SK-N-SH (cell line): ENCODE results near the gene NBPF4. TPM values are rescaled to one million over a fixed set of nuclear protein-coding genes. Genes with fewer than 3 reads are reported as not detected.
A peak's percentile ranks its signal among the peaks of the same experiment; 100 is the strongest.

ENCODE experiments used
- CTCF ChIA-PET: fragments of 300-600, 350-600 bp; formaldehyde crosslinking; extraction: SDS; loops from one replicate; lab custom pipeline; 2021; lab: Yijun Ruan, JAX
- POLR2A ChIA-PET: fragments of 350-600 bp; sonication (Branson Sonifier 250); formaldehyde crosslinking; extraction: SDS; loops from one replicate; lab custom pipeline; 2020; ENCODE audit warnings: antibody characterized with exemption, inconsistent platforms; lab: Yijun Ruan, JAX
- DNase-seq: peaks from one replicate; pipeline ENCODE4 v3.0.0; 2012
- H2AFZ ChIP-seq: fragments of 200-600 bp; sonication (generic); 2 replicates; pipeline ENCODE4 v1.8.1; 2016; ENCODE audit warnings: antibody characterized with exemption, mild to moderate bottlenecking, low read depth
- H3F3A ChIP-seq: fragments of 200-600 bp; sonication (generic); replicated peaks from 2 replicates; pipeline ENCODE3; 2016; ENCODE audit warnings: antibody characterized with exemption, mild to moderate bottlenecking; ENCODE audit not compliant: insufficient read depth
- H3K27ac ChIP-seq, 2 experiments: fragments of 200-500 bp in 1 of 2; fragments of 200-600 bp in 1 of 2; sonication (Bioruptor generic) in 1 of 2; sonication (generic), shearing (Covaris generic) in 1 of 2; 2 replicates each; pipeline versions ENCODE4 v1.5.1 to v1.6.1; 2014 to 2016; ENCODE audit warnings: low read depth in 2 of 2, inconsistent platforms in 1 of 2, low read length in 1 of 2, mild to moderate bottlenecking in 1 of 2, mixed read lengths in 1 of 2
- H3K27me3 ChIP-seq: fragments of 200-600 bp; sonication (generic), shearing (Covaris generic); 2 replicates; pipeline ENCODE4 v1.6.1; 2016; ENCODE audit warnings: mixed run types; ENCODE audit not compliant: insufficient read depth
- H3K36me3 ChIP-seq, 2 experiments: fragments of 200-500 bp in 1 of 2; fragments of 200-600 bp in 1 of 2; sonication (Bioruptor generic) in 1 of 2; sonication (generic) in 1 of 2; replicated peaks in 1 of 2; 2 replicates each; pipeline versions ENCODE3 to v1.5.1; 2014 to 2016; ENCODE audit warnings: low read length in 1 of 2, mild to moderate bottlenecking in 1 of 2; ENCODE audit not compliant: insufficient read depth in 2 of 2, control insufficient read depth in 1 of 2
- H3K4me1 ChIP-seq, 2 experiments: fragments of 200-500 bp in 1 of 2; fragments of 200-600 bp in 1 of 2; sonication (Bioruptor generic) in 1 of 2; sonication (generic), shearing (Covaris generic) in 1 of 2; 2 replicates each; pipeline versions ENCODE4 v1.5.1 to v1.6.1; 2014 to 2016; ENCODE audit warnings: low read depth in 1 of 2, low read length in 1 of 2, mixed run types in 1 of 2; ENCODE audit not compliant: insufficient read depth in 2 of 2, control insufficient read depth in 1 of 2
- H3K4me2 ChIP-seq: fragments of 200-600 bp; sonication (generic), shearing (Covaris generic); 2 replicates; pipeline ENCODE4 v1.6.1; 2017; ENCODE audit warnings: mixed run types
- H3K4me3 ChIP-seq, 2 experiments: fragments of 200-500 bp in 1 of 2; fragments of 200-600 bp in 1 of 2; sonication (Bioruptor generic) in 1 of 2; sonication (generic), shearing (Covaris generic) in 1 of 2; 2 replicates each; pipeline versions ENCODE4 v1.5.1 to v1.8.1; 2014 to 2016; ENCODE audit warnings: low read depth in 2 of 2, inconsistent platforms in 1 of 2, low read length in 1 of 2, mild to moderate bottlenecking in 1 of 2, mixed read lengths in 1 of 2, moderate library complexity in 1 of 2
- H3K79me2 ChIP-seq: fragments of 200-600 bp; sonication (generic); 2 replicates; pipeline ENCODE4 v1.8.1; 2017; ENCODE audit warnings: mild to moderate bottlenecking; ENCODE audit not compliant: insufficient read depth
- H3K9ac ChIP-seq: fragments of 200-600 bp; sonication (generic); 2 replicates; pipeline ENCODE4 v1.6.1; 2017; ENCODE audit warnings: mixed run types
- H3K9me2 ChIP-seq: fragments of 200-600 bp; sonication (generic); 2 replicates; pipeline ENCODE4 v1.6.1; 2017; ENCODE audit warnings: mixed run types
- H3K9me3 ChIP-seq: fragments of 200-600 bp; sonication (generic); 2 replicates; pipeline ENCODE4 v1.6.1; 2017; ENCODE audit warnings: mixed run types, mild to moderate bottlenecking, moderate library complexity
- H4K20me1 ChIP-seq: fragments of 200-600 bp; sonication (generic); 2 replicates; pipeline ENCODE4 v1.6.1; 2017; ENCODE audit warnings: mild to moderate bottlenecking, mixed run types; ENCODE audit not compliant: insufficient read depth
- CHD2 ChIP-seq: fragments of 150-350 bp; IDR thresholded peaks from 2 replicates; pipeline ENCODE4 v1.6.1; 2018; ENCODE audit warnings: low read length; ENCODE audit not compliant: partially characterized antibody
- EP300 ChIP-seq, 2 experiments: IDR thresholded peaks; 2 replicates each; pipeline versions ENCODE4 v1.4.0 to v1.6.1; 2012; ENCODE audit warnings: borderline replicate concordance in 1 of 2, low read depth in 1 of 2, low read length in 1 of 2
- EZH2phosphoT487 ChIP-seq: fragments of 200-600 bp; sonication (generic); IDR thresholded peaks from 2 replicates; pipeline ENCODE4 v1.6.1; 2017; ENCODE audit warnings: low read depth, mixed run types, mild to moderate bottlenecking, antibody characterized with exemption, moderate library complexity, borderline replicate concordance
- FOXJ3 ChIP-seq: sonication (generic); formaldehyde crosslinking; IDR thresholded peaks from 2 replicates; pipeline ENCODE4 v1.5.1; 2020; ENCODE audit warnings: mild to moderate bottlenecking, missing genetic modification reagents
- GABPA ChIP-seq: IDR thresholded peaks from 2 replicates; pipeline ENCODE4 v1.4.0; 2012; ENCODE audit warnings: low read depth, mild to moderate bottlenecking
- MXI1 ChIP-seq: IDR thresholded peaks from 2 replicates; pipeline ENCODE4 v1.6.1; 2012; ENCODE audit warnings: mild to moderate bottlenecking, low read depth, low read length, improper control_type of control experiment
- POLR2AphosphoS5 ChIP-seq: IDR thresholded peaks from 2 replicates; pipeline ENCODE4 v1.6.1; 2012; ENCODE audit warnings: low read depth, low read length
- RAD21 ChIP-seq: IDR thresholded peaks from 2 replicates; pipeline ENCODE4 v1.6.1; 2012; ENCODE audit warnings: mild to moderate bottlenecking, low read length
- SIN3A ChIP-seq: IDR thresholded peaks from 2 replicates; pipeline ENCODE4 v1.6.1; 2012; ENCODE audit warnings: low read depth, mild to moderate bottlenecking, low read length, moderate library complexity, borderline replicate concordance
- TCF12 ChIP-seq: IDR thresholded peaks from 2 replicates; pipeline ENCODE4 v1.4.0; 2012
- TEAD4 ChIP-seq: IDR thresholded peaks from 2 replicates; pipeline ENCODE4 v1.4.0; 2012; ENCODE audit warnings: mild to moderate bottlenecking, borderline replicate concordance; ENCODE audit not compliant: insufficient read depth
- USF2 ChIP-seq: fragments of 150-350 bp; IDR thresholded peaks from 2 replicates; pipeline ENCODE4 v1.6.1; 2017; ENCODE audit warnings: antibody characterized with exemption, low read length, low read depth, borderline replicate concordance
- YY1 ChIP-seq: IDR thresholded peaks from 2 replicates; pipeline ENCODE4 v1.4.0; 2012; ENCODE audit warnings: low read depth, mild to moderate bottlenecking
- WGBS: methylation state at CpG from one replicate; pipeline ENCODE4 v1.1.6; 2017; ENCODE audit warnings: low lambda C conversion rate; 5-methylcytosine and 5-hydroxymethylcytosine counted together
- polyA plus RNA-seq, 3 experiments: library from polyadenylated mRNA; depleted of rRNA; stranded (reverse); fragments of >200 nt; gene quantifications; 2 replicates each; pipeline ENCODE4 v1.2.3, GENCODE V29; 2012
- TF ChIP-seq, protein P1 (sequence below): fragments of 200-600 bp; sonication (generic); IDR thresholded peaks from 2 replicates; pipeline ENCODE4 v1.6.1; 2017; ENCODE audit warnings: antibody characterized with exemption, mild to moderate bottlenecking, moderate library complexity
- TF ChIP-seq, protein P2 (sequence below): IDR thresholded peaks from 2 replicates; pipeline ENCODE4 v1.4.0; 2012; ENCODE audit warnings: low read depth, borderline replicate concordance
- TF ChIP-seq, protein P3 (sequence below): IDR thresholded peaks from 2 replicates; pipeline ENCODE4 v1.6.1; 2012; ENCODE audit warnings: mild to moderate bottlenecking, low read depth, low read length, moderate library complexity
- TF ChIP-seq, protein P4 (sequence below): IDR thresholded peaks from 2 replicates; pipeline ENCODE4 v1.4.0; 2012; ENCODE audit warnings: low read depth

The NBPF4 gene
- polyA plus RNA-seq, 1 of the 3 experiments (the other 2 are of a cell fraction): not detected

DNA sequence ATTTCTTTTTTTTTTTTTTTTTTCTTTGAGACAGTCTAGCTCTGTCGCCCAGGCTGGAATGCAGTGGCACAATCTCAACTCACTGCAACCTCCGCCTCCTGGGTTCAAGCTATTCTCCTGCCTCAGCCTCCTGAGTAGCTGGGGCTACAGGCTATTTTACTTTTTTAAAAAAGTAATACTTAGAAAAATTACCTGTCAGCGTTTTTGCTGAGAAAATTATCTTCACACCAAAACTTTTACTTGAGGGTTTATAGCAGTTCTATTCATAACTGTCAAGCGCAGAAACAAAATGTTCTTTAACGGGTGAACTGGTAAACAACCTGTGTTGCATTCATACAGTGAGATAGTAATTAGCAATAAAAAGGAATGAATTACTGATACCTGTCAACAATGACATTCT is 42.2 kb downstream of the NBPF4 start:
- Histone ChIP-seq H3K9me3 (no peaks in the 10 kb centered on the region), H3K79me2 (peaks cover 38% of the 10 kb centered on the region), H3K27ac (no peak overlapping the region), H3K4me1 (peaks cover 7 to 11% of the 10 kb centered on the region in 2 experiments; a peak in 3 of 4 replicates), H3K4me3 (no peak overlapping the region), H3K9ac (no peak overlapping the region), H3K36me3 (peaks cover 11 to 14% of the 10 kb centered on the region in 2 experiments), H3K27me3 (no peaks in the 10 kb centered on the region), H3F3A (peaks cover 7% of the 10 kb centered on the region), H4K20me1 (no peaks in the 10 kb centered on the region), H3K4me2 (no peak overlapping the region), H3K9me2 (no peaks in the 10 kb centered on the region), H2AFZ (no peak overlapping the region)
- ChIA-PET CTCF (interaction anchor here (0.8 to 2.2 kb wide), 2 partner anchors 9 to 420 kb away, joined by 3 to 14 read pairs; no protein-coding TSS in a partner anchor), POLR2A (no interaction called here)
- DNase-seq: no peak
- TF ChIP-seq USF2 (no peak), SIN3A (no peak), EP300 (IDR thresholded peaks at IDR 0.05; ENCODE audit: borderline replicate concordance in 1 of 2, low read depth in 1 of 2, low read length in 1 of 2) (no peak), EZH2phosphoT487 (no peak), FOXJ3 (CRISPR knock-in tag) (no peak), GABPA (no peak)
- TF ChIP-seq, protein P1, sequence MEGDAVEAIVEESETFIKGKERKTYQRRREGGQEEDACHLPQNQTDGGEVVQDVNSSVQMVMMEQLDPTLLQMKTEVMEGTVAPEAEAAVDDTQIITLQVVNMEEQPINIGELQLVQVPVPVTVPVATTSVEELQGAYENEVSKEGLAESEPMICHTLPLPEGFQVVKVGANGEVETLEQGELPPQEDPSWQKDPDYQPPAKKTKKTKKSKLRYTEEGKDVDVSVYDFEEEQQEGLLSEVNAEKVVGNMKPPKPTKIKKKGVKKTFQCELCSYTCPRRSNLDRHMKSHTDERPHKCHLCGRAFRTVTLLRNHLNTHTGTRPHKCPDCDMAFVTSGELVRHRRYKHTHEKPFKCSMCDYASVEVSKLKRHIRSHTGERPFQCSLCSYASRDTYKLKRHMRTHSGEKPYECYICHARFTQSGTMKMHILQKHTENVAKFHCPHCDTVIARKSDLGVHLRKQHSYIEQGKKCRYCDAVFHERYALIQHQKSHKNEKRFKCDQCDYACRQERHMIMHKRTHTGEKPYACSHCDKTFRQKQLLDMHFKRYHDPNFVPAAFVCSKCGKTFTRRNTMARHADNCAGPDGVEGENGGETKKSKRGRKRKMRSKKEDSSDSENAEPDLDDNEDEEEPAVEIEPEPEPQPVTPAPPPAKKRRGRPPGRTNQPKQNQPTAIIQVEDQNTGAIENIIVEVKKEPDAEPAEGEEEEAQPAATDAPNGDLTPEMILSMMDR: no peak
- WGBS: 83% methylated on average over 5 of the region's 5 CpGs

GRCh38 chr1:108200687-108201051 is 43.2 kb downstream of the NBPF4 start:
- Histone ChIP-seq H4K20me1 (no peaks in the 10 kb centered on the region), H3K27me3 (no peaks in the 10 kb centered on the region), H3K4me3 (peak overlapping the region; percentile 81 to 85), H3K9me3 (no peaks in the 10 kb centered on the region), H3K4me1 (peaks cover 7 to 12% of the 10 kb centered on the region in 2 experiments; a peak in 3 of 4 replicates), H3K36me3 (peaks cover 18 to 23% of the 10 kb centered on the region in 2 experiments), H3K9ac (peak overlapping the region; percentile 74), H2AFZ (peak overlapping the region; percentile 94), H3K79me2 (peaks cover 48% of the 10 kb centered on the region), H3F3A (peaks cover 7% of the 10 kb centered on the region), H3K27ac (peak overlapping the region; percentile 75 to 92), H3K4me2 (peak overlapping the region; percentile 90), H3K9me2 (no peaks in the 10 kb centered on the region)
- WGBS: 3% methylated on average over 10 of the region's 10 CpGs
- DNase-seq: peak; percentile 67
- ChIA-PET CTCF (interaction anchor here (0.8 to 2.2 kb wide), 5 partner anchors 10 to 419 kb away, joined by 3 to 14 read pairs (median 7); no protein-coding TSS in a partner anchor), POLR2A (interaction anchor here (0.7 to 1.6 kb wide), 4 partner anchors 10 to 1520 kb away, joined by 3 to 7 read pairs (median 4); partner anchors contain the start of gene EEIG2)
- TF ChIP-seq, protein P2, sequence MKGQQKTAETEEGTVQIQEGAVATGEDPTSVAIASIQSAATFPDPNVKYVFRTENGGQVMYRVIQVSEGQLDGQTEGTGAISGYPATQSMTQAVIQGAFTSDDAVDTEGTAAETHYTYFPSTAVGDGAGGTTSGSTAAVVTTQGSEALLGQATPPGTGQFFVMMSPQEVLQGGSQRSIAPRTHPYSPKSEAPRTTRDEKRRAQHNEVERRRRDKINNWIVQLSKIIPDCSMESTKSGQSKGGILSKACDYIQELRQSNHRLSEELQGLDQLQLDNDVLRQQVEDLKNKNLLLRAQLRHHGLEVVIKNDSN: no peak
- TF ChIP-seq TEAD4: no peak
- TF ChIP-seq EZH2phosphoT487: no peak
- TF ChIP-seq POLR2AphosphoS5: peak; percentile 40; the same call in 1 of the 2 replicates
- 0 out of 2 replicates have a peak, but pooled peaks have one; percentile 8 for TF ChIP-seq MXI1
- peak; percentile 54; the same call in 1 of the 2 replicates for TF ChIP-seq YY1
- TF ChIP-seq, protein P3, sequence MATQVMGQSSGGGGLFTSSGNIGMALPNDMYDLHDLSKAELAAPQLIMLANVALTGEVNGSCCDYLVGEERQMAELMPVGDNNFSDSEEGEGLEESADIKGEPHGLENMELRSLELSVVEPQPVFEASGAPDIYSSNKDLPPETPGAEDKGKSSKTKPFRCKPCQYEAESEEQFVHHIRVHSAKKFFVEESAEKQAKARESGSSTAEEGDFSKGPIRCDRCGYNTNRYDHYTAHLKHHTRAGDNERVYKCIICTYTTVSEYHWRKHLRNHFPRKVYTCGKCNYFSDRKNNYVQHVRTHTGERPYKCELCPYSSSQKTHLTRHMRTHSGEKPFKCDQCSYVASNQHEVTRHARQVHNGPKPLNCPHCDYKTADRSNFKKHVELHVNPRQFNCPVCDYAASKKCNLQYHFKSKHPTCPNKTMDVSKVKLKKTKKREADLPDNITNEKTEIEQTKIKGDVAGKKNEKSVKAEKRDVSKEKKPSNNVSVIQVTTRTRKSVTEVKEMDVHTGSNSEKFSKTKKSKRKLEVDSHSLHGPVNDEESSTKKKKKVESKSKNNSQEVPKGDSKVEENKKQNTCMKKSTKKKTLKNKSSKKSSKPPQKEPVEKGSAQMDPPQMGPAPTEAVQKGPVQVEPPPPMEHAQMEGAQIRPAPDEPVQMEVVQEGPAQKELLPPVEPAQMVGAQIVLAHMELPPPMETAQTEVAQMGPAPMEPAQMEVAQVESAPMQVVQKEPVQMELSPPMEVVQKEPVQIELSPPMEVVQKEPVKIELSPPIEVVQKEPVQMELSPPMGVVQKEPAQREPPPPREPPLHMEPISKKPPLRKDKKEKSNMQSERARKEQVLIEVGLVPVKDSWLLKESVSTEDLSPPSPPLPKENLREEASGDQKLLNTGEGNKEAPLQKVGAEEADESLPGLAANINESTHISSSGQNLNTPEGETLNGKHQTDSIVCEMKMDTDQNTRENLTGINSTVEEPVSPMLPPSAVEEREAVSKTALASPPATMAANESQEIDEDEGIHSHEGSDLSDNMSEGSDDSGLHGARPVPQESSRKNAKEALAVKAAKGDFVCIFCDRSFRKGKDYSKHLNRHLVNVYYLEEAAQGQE: no peak
- no peak for TF ChIP-seq CHD2
- TF ChIP-seq TCF12: no peak; the same call in 1 of the 2 replicates
- TF ChIP-seq, protein P4, sequence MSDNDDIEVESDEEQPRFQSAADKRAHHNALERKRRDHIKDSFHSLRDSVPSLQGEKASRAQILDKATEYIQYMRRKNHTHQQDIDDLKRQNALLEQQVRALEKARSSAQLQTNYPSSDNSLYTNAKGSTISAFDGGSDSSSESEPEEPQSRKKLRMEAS: no peak
- peak; percentile 23; the same call in 1 of the 2 replicates for TF ChIP-seq SIN3A
- TF ChIP-seq RAD21: peak; percentile 33; the same call in 1 of the 2 replicates
